K562 (cell line): ENCODE measurements around the gene HEATR9.

ENCODE experiments used
- MAFF ChIP-seq: IDR thresholded peaks from 2 replicates; pipeline ENCODE4 v1.6.1; 2012; ENCODE audit warnings: low read length, improper control_type of control experiment
- STAT6 ChIP-seq: sonication (generic); formaldehyde crosslinking; IDR thresholded peaks from 2 replicates; pipeline ENCODE4 v1.8.1; 2023; ENCODE audit warnings: mild to moderate bottlenecking, missing genetic modification reagents

- TF ChIP-seq MAFF (no peak), STAT6 (CRISPR knock-in tag) (no peak)
Measured at GRCh38 chr17:35890774-35891155, 22.1 kb upstream of the HEATR9 start.
